Breast epithelium (tissue), 3 donors: ENCODE measurements around the gene NCOA4.

Experiments used
- CTCF ChIP-seq, 3 donors: fragments of 450-650 bp; IDR thresholded peaks; one replicate each; pipeline ENCODE4 v1.5.1; 2016 to 2017; ENCODE audit warnings: antibody characterized with exemption in 3 of 3, mild to moderate bottlenecking in 3 of 3, moderate library complexity in 3 of 3
- POLR2A ChIP-seq: fragments of 450-650 bp; IDR thresholded peaks from one replicate; pipeline ENCODE4 v1.6.1; 2016; ENCODE audit warnings: antibody characterized with exemption, mild to moderate bottlenecking, moderate library complexity
- POLR2AphosphoS5 ChIP-seq, 3 donors: sonication (generic); formaldehyde crosslinking; IDR thresholded peaks; one replicate each; pipeline ENCODE4 v1.6.1; 2017; ENCODE audit warnings: antibody characterized with exemption in 3 of 3

- TF ChIP-seq CTCF (IDR thresholded peaks at IDR 0.05) (no peak), POLR2A (no peak), POLR2AphosphoS5 (IDR thresholded peaks at IDR 0.05) (no peak)
Observed at GRCh38 chr10:46048152-46048551, 17.7 kb upstream of the NCOA4 start.
